22Rv1 (cell line): Measurements from ENCODE around the gene SDK1.
A peak's percentile ranks its signal among the peaks of the same experiment; 100 is the strongest.

Experiments
- H3K27ac ChIP-seq: fragments of 450-650 bp; 2 replicates; pipeline ENCODE4 v1.5.1; 2017
- ZFX ChIP-seq: fragments of 450-650 bp; IDR thresholded peaks from 2 replicates; pipeline ENCODE4 v1.6.1; 2017; ENCODE audit warnings: antibody characterized with exemption, borderline replicate concordance
- TF ChIP-seq, protein P1 (sequence below): fragments of 450-650 bp; IDR thresholded peaks from 2 replicates; pipeline ENCODE4 v1.5.1; 2017; ENCODE audit warnings: mild to moderate bottlenecking

Gene SDK1

GRCh38 chr7:4098169-4098568 lies 797.1 kb downstream of the SDK1 start:
- no peak overlapping the region for H3K27ac ChIP-seq
- TF ChIP-seq, protein P1, sequence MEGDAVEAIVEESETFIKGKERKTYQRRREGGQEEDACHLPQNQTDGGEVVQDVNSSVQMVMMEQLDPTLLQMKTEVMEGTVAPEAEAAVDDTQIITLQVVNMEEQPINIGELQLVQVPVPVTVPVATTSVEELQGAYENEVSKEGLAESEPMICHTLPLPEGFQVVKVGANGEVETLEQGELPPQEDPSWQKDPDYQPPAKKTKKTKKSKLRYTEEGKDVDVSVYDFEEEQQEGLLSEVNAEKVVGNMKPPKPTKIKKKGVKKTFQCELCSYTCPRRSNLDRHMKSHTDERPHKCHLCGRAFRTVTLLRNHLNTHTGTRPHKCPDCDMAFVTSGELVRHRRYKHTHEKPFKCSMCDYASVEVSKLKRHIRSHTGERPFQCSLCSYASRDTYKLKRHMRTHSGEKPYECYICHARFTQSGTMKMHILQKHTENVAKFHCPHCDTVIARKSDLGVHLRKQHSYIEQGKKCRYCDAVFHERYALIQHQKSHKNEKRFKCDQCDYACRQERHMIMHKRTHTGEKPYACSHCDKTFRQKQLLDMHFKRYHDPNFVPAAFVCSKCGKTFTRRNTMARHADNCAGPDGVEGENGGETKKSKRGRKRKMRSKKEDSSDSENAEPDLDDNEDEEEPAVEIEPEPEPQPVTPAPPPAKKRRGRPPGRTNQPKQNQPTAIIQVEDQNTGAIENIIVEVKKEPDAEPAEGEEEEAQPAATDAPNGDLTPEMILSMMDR: no peak
- no peak for TF ChIP-seq ZFX

DNA sequence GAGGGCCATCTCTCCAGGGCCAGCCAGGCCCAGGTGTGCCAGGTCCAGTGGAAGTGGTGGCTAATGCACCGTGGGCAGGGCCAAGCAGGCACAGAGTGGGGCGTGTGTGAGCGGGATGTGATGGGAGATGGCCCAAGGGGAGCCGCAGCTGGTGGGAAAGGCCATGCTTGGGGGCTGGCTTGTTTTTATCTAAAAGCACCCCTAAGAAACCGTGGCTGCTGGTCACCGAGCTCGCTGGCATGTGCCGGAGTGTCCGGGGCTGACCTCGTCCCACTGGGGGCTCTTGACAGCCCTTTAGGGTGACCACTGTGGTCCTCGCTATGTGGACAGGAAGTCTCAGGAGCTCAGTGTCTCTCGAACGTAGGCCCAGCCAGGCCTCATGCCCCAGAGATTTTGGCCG lies 798.6 kb downstream of the SDK1 start:
- H3K27ac ChIP-seq: no peak overlapping the region
- TF ChIP-seq, protein P1: no peak
- TF ChIP-seq ZFX: no peak

GRCh38 chr7:4100148-4100547 lies 799.1 kb downstream of the SDK1 start:
- TF ChIP-seq, protein P1: no peak
- no peak for TF ChIP-seq ZFX
- no peak overlapping the region for H3K27ac ChIP-seq

GRCh38 chr7:4100691-4101090 lies 799.6 kb downstream of the SDK1 start:
- TF ChIP-seq, protein P1: no peak
- no peak for TF ChIP-seq ZFX
- no peak overlapping the region for H3K27ac ChIP-seq

DNA sequence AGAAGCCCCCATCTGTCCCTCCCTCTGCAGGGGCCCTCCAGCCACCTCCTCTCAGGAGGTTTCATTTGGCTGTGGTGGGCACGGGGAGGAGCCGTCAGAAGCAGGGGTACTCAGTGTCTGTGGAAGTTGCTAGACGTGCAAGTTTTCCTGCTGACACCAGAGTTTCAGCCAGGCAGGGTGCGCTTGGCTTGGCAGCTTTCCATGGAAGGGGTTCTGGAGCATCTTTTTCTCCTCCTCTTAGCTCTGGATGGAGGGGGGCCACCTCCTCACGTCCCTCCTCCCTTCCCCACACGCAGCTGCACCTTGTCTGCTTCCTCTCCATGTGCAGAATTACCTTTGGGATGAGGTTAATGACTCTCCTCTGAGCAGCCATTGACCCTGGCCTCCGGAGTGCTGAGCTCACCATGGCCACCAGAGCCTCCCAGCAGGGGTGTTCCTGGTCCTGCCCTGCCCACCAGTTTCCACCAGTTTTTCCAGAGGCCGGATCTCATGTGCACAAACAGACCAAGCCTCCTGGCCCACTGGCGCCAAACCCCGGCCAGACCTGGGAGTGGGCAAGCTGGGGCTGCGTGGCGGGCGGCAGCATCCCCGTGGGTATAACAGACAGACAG lies 801.3 kb downstream of the SDK1 start:
- no peak overlapping the region for H3K27ac ChIP-seq
- TF ChIP-seq, protein P1: no peak
- TF ChIP-seq ZFX: no peak

GRCh38 chr7:4103352-4104091 lies 802.5 kb downstream of the SDK1 start:
- H3K27ac ChIP-seq: no peak overlapping the region
- TF ChIP-seq, protein P1: peak; percentile 69
- TF ChIP-seq ZFX: no peak

- H3K27ac ChIP-seq: no peak overlapping the region
- TF ChIP-seq, protein P1: no peak
- no peak for TF ChIP-seq ZFX
Observed at GRCh38 chr7:4107839-4108238, 806.8 kb downstream of the SDK1 start.
